G401 (cell line): ENCODE data around the gene KLF18. TPM values are rescaled to one million over a fixed set of nuclear protein-coding genes. Genes with fewer than 3 reads are reported as not detected.

Source experiments
- DNase-seq: peaks from one replicate; pipeline ENCODE4 v3.0.0-alpha.2; 2015; ENCODE audit warnings: low spot score
- in situ Hi-C: cut with HindIII; loops from 2 replicates; pipeline ENCODE4 v1.10.0; 2016; ENCODE audit warnings: low sequenced_read_pairs, mixed read lengths
- total RNA-seq: library from RNA; depleted of rRNA; stranded (reverse); fragments of >200 nt; shearing (Covaris generic); gene quantifications from 2 replicates; pipeline ENCODE4 v1.2.3, GENCODE V29; 2014; rRNA removed

The KLF18 gene
- total RNA-seq, 1 experiment from 2014 or later = not detected

DNA sequence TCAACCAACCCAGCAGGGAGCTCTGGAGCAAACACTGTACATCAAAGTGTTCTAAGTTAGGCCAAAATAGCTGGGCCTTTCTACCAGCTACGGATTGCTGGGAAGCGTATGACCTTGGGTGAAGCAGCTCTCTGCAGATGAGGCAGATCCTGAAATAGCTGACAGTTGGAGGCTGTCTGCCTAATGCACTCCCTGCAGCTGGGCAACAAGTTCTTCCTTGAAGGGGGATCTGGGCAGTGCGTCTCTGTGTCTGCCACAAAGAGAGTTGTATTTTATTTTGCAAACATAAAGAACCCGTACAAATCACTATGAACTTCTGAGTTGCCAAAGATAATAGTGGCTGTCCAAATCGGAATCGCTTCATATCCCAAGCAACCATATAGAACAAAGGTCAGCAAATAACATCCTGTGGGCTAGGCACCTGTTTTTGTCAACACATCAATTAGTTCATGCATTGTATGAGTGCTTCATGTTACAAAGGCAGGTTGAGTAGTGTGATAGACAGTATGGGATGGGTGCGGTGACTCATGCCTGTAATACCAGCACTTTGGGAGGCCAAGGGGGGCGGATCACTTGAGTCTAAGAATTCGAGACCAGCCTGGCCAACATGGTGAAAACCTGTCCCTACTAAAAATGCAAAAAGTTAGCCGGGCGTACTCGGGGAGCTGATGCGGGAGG is 51.9 kb downstream of the KLF18 start:
- in situ Hi-C loops = no loop called here
- no peak for DNase-seq

Other genes starting within 250 kb of the KLF18 start
- not detected in 2 replicates for gene ARTN, start 207.8 kb downstream of the KLF18 start, total RNA-seq
- 15.9 and 22.6 TPM in 2 replicates for gene IPO13, start 194.7 kb downstream of the KLF18 start, total RNA-seq
- gene DPH2, start 171.6 kb downstream of the KLF18 start, total RNA-seq = 43.0 and 47.6 TPM in 2 replicates
- gene ATP6V0B, start 166.7 kb downstream of the KLF18 start, total RNA-seq = 133 and 183 TPM in 2 replicates
- gene B4GALT2, start 162.4 kb downstream of the KLF18 start, total RNA-seq = 38.9 and 56.4 TPM in 2 replicates
- 2.2 and 8.1 TPM in 2 replicates for gene CCDC24, start 150.0 kb downstream of the KLF18 start, total RNA-seq
- 0.55 and 1.7 TPM in 2 replicates for gene SLC6A9, start 110.2 kb downstream of the KLF18 start, total RNA-seq
- gene KLF17, start 22.8 kb downstream of the KLF18 start, total RNA-seq = not detected in 2 replicates
- 39.5 and 43.0 TPM in 2 replicates for gene DMAP1, start 71.8 kb upstream of the KLF18 start, total RNA-seq
- 131 and 135 TPM in 2 replicates for gene ERI3, start 213.6 kb upstream of the KLF18 start, total RNA-seq